Loucy (cell line): ENCODE measurements around the gene PLEKHA1.

Experiments
- H2AFZ ChIP-seq: fragments of 200-600 bp; sonication (generic); 2 replicates; pipeline ENCODE4 v1.6.0; 2016; ENCODE audit warnings: antibody characterized with exemption, mild to moderate bottlenecking, low read length, moderate library complexity
- H3F3A ChIP-seq: fragments of 200-600 bp; 2 replicates; pipeline ENCODE4 v1.6.0; 2016; ENCODE audit warnings: antibody characterized with exemption, low read depth, mild to moderate bottlenecking
- H3K27me3 ChIP-seq: fragments of 200-600 bp; sonication (generic); 2 replicates; pipeline ENCODE4 v1.6.1; 2014; ENCODE audit warnings: low read length, mild to moderate bottlenecking; ENCODE audit not compliant: insufficient read depth, poor library complexity, severe bottlenecking
- H3K36me3 ChIP-seq: fragments of 200-600 bp; sonication (generic); 2 replicates; pipeline ENCODE4 v1.6.1; 2016; ENCODE audit warnings: low read length; ENCODE audit not compliant: insufficient read depth
- H3K4me1 ChIP-seq: fragments of 200-600 bp; sonication (generic); 2 replicates; pipeline ENCODE4 v1.5.1; 2014; ENCODE audit warnings: low read length, mild to moderate bottlenecking; ENCODE audit not compliant: insufficient read depth, poor library complexity, severe bottlenecking
- H3K4me2 ChIP-seq: fragments of 200-600 bp; sonication (generic); 2 replicates; pipeline ENCODE4 v1.6.0; 2014; ENCODE audit warnings: antibody characterized with exemption, low read length, low read depth, mild to moderate bottlenecking; ENCODE audit not compliant: poor library complexity, severe bottlenecking
- H3K4me3 ChIP-seq: fragments of 200-600 bp; sonication (generic); 2 replicates; pipeline ENCODE4 v1.5.1; 2014; ENCODE audit warnings: low read length, mild to moderate bottlenecking, mixed read lengths; ENCODE audit not compliant: poor library complexity, severe bottlenecking
- H3K79me2 ChIP-seq: fragments of 200-600 bp; sonication (generic); 2 replicates; pipeline ENCODE4 v1.6.1; 2014; ENCODE audit warnings: low read length; ENCODE audit not compliant: insufficient read depth
- H3K9ac ChIP-seq: fragments of 200-600 bp; sonication (generic); 2 replicates; pipeline ENCODE4 v1.6.0; 2014; ENCODE audit warnings: mild to moderate bottlenecking, low read depth, low read length, moderate library complexity; ENCODE audit not compliant: poor library complexity, severe bottlenecking
- H3K9me2 ChIP-seq: fragments of 200-600 bp; sonication (generic); replicated peaks from 2 replicates; pipeline ENCODE4 v1.6.1; 2016; ENCODE audit warnings: low read depth, low read length, mixed read lengths
- H3K9me3 ChIP-seq: fragments of 200-600 bp; sonication (generic); 2 replicates; pipeline ENCODE4 v1.6.1; 2014; ENCODE audit warnings: mild to moderate bottlenecking, antibody characterized with exemption, low read length, low read depth; ENCODE audit not compliant: insufficient read depth
- H4K20me1 ChIP-seq: fragments of 200-600 bp; sonication (generic); 2 replicates; pipeline ENCODE4 v1.6.0; 2014; ENCODE audit warnings: antibody characterized with exemption, low read length, mild to moderate bottlenecking; ENCODE audit not compliant: insufficient read depth, poor library complexity, severe bottlenecking
- EZH2phosphoT487 ChIP-seq: fragments of 200-600 bp; IDR thresholded peaks from 2 replicates; pipeline ENCODE4 v1.6.1; 2018; ENCODE audit warnings: antibody characterized with exemption, mild to moderate bottlenecking, moderate library complexity, borderline replicate concordance
- TF ChIP-seq, protein P1 (sequence below): fragments of 200-600 bp; sonication (generic); conservative IDR thresholded peaks from 2 replicates; pipeline ENCODE4 v1.5.1; 2014; ENCODE audit warnings: mild to moderate bottlenecking, antibody characterized with exemption, low read length

PLEKHA1 gene

DNA sequence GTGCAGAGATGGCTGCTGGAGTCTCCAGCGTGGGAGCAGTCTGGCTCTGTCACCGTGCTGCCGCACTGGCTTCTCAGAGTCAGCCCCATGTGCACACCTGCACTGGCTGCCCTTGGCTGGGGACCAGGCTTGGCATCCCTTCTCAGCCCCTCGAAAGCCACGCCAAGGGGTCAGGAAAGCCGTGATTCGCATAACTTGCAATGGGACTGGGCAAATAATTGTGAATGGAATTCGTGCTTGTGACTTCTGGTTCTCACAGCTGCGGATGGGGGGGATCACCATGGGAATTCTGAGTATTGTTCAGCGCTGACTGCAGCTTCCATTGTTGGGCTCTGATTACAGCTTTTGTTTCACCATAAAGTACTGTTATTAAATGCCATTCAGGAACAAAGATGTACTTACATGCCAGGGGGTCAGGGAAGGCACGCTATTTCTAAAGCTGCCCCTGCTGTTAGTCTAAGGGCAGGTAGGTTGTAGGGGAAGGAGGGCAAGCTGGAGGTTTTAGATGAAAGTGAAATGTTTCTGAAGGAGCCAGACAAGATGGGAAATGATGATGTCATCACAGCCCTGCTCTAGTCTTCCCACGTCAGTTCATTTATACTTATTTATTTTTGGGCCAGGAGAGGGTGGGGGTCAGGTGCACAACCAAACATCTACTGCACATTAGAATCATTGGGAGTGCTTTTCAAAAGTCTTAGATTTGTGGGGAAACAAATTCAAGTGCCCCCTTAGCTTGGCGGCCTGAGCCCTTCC is 5.8 kb upstream of the PLEKHA1 start:
- H3K9me2 ChIP-seq: no peaks in the 10 kb centered on the region
- no peak overlapping the region for H3K4me2 ChIP-seq
- TF ChIP-seq EZH2phosphoT487: no peak
- TF ChIP-seq, protein P1, sequence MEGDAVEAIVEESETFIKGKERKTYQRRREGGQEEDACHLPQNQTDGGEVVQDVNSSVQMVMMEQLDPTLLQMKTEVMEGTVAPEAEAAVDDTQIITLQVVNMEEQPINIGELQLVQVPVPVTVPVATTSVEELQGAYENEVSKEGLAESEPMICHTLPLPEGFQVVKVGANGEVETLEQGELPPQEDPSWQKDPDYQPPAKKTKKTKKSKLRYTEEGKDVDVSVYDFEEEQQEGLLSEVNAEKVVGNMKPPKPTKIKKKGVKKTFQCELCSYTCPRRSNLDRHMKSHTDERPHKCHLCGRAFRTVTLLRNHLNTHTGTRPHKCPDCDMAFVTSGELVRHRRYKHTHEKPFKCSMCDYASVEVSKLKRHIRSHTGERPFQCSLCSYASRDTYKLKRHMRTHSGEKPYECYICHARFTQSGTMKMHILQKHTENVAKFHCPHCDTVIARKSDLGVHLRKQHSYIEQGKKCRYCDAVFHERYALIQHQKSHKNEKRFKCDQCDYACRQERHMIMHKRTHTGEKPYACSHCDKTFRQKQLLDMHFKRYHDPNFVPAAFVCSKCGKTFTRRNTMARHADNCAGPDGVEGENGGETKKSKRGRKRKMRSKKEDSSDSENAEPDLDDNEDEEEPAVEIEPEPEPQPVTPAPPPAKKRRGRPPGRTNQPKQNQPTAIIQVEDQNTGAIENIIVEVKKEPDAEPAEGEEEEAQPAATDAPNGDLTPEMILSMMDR: no peak
- no peak overlapping the region for H2AFZ ChIP-seq
- no peaks in the 10 kb centered on the region for H3K4me1 ChIP-seq
- no peaks in the 10 kb centered on the region for H3K9me3 ChIP-seq
- H3K4me3 ChIP-seq: no peak overlapping the region
- H3K79me2 ChIP-seq: no peaks in the 10 kb centered on the region
- no peaks in the 10 kb centered on the region for H4K20me1 ChIP-seq
- H3K9ac ChIP-seq: no peak overlapping the region
- no peaks in the 10 kb centered on the region for H3K27me3 ChIP-seq
- no peaks in the 10 kb centered on the region for H3K36me3 ChIP-seq
- no peaks in the 10 kb centered on the region for H3F3A ChIP-seq

DNA sequence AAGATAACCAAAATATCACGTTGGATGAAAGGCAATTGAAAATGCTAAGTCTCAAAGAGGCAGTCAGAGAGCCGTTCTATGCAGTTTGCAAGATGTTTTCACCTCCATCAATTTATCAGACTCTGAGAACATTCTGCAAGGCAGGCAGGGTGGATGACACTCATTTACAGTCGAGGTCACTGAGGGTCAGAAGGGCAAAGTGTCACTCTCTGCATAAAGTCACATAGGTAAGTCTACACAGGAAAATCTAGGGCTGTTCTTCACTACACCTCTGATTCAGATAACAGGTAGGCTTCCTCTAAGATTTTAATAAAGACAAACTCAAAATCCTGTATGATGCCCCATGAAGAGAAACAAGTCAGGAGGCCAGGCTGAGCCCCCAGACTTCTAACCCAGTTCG is 1.4 kb upstream of the PLEKHA1 start:
- no peak for TF ChIP-seq EZH2phosphoT487
- TF ChIP-seq, protein P1: no peak
- H3K36me3 ChIP-seq: no peaks in the 10 kb centered on the region
- no peak overlapping the region for H3K4me2 ChIP-seq
- no peaks in the 10 kb centered on the region for H3K27me3 ChIP-seq
- no peaks in the 10 kb centered on the region for H3K9me2 ChIP-seq
- no peak overlapping the region for H3K9ac ChIP-seq
- H4K20me1 ChIP-seq: no peaks in the 10 kb centered on the region
- H3K79me2 ChIP-seq: no peaks in the 10 kb centered on the region
- H3K4me1 ChIP-seq: no peaks in the 10 kb centered on the region
- no peaks in the 10 kb centered on the region for H3F3A ChIP-seq
- H3K4me3 ChIP-seq: no peak overlapping the region
- no peaks in the 10 kb centered on the region for H3K9me3 ChIP-seq
- H2AFZ ChIP-seq: no peak overlapping the region

DNA sequence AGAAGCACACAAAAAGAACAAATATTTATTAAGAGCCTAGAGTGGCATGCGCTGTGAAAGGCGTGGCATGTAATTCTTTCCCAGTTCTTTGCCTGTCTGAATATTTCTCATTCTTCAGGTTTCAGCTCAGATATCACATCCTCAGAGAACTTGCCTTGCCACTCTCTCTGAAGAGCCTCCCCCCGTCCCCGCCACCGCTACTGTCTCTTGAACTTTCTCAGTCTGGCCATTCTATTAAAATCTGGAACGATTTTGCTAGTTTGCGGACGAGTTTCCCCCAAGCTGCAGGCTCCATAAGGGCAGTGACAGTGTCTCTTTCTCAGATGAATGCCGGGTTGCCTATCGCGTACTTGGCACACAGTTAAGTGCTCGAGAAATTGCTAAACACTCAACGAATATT is 787 bp upstream of the PLEKHA1 start:
- no peaks in the 10 kb centered on the region for H4K20me1 ChIP-seq
- H3K9me3 ChIP-seq: no peaks in the 10 kb centered on the region
- H3F3A ChIP-seq: no peaks in the 10 kb centered on the region
- TF ChIP-seq EZH2phosphoT487: no peak
- TF ChIP-seq, protein P1: no peak
- no peak overlapping the region for H2AFZ ChIP-seq
- H3K4me3 ChIP-seq: no peak overlapping the region
- H3K9ac ChIP-seq: no peak overlapping the region
- no peaks in the 10 kb centered on the region for H3K36me3 ChIP-seq
- no peaks in the 10 kb centered on the region for H3K27me3 ChIP-seq
- no peak overlapping the region for H3K4me2 ChIP-seq
- H3K79me2 ChIP-seq: no peaks in the 10 kb centered on the region
- H3K4me1 ChIP-seq: no peaks in the 10 kb centered on the region
- no peaks in the 10 kb centered on the region for H3K9me2 ChIP-seq
